ENCODE measurements around the gene SFXN3. TPM values are rescaled to one million over a fixed set of nuclear protein-coding genes. Genes with fewer than 3 reads are reported as not detected.

The SFXN3 gene
- total and polyA plus RNA-seq, 2 experiments from 2014 or later: 0.68 to 3.8 TPM

GRCh38 chr10:101006593-101007098, 24.4 kb upstream of the SFXN3 start:
- H3K79me2 ChIP-seq (replicated peaks; ENCODE audit: insufficient read depth): peaks cover 3% of the 10 kb centered on the region
- no peak overlapping the region for H3K4me3 Mint-ChIP-seq
- H3K4me2 ChIP-seq: no peak overlapping the region
- H2AFZ ChIP-seq: no peak overlapping the region
- H3K4me1 ChIP-seq (ENCODE audit: insufficient read depth): peaks cover 2% of the 10 kb centered on the region; the same call in 1 of the 2 replicates
- H3K27ac ChIP-seq (ENCODE audit: low read depth): no peak overlapping the region
- no peak for ATAC-seq
- peaks cover 34% of the 10 kb centered on the region for H3K36me3 Mint-ChIP-seq (ENCODE audit: low read depth)
- no peaks in the 10 kb centered on the region for H3K27me3 ChIP-seq (ENCODE audit: insufficient read depth)
- peaks cover 13% of the 10 kb centered on the region; the same call in 2 of the 3 replicates for H3K4me1 Mint-ChIP-seq
- peaks cover 8% of the 10 kb centered on the region for H3K27me3 Mint-ChIP-seq (ENCODE audit: insufficient read depth, low read depth, poor library complexity)
- no peaks in the 10 kb centered on the region for H3K9me2 ChIP-seq (ENCODE audit: insufficient read depth)
- 0 out of 2 replicates have a peak, but pooled peaks cover 7% of the 10 kb centered on the region for H4K20me1 ChIP-seq (replicated peaks; ENCODE audit: insufficient read depth)
- no peak overlapping the region for H3K27ac Mint-ChIP-seq
- H3F3A ChIP-seq (replicated peaks; ENCODE audit: low read depth): 0 out of 2 replicates have a peak, but pooled peaks cover 7% of the 10 kb centered on the region
- H3K4me3 ChIP-seq: no peak overlapping the region
- no peaks in the 10 kb centered on the region for H3K9me3 Mint-ChIP-seq
- no peak for DNase-seq (ENCODE audit: low spot score)
- no peaks in the 10 kb centered on the region; the same call in 1 of the 2 replicates for H3K36me3 ChIP-seq (ENCODE audit: insufficient read depth)
- TF ChIP-seq NANOG (IDR thresholded peaks at IDR 0.05; ENCODE audit: borderline replicate concordance) (no peak), CREB1 (CRISPR knock-in tag; IDR thresholded peaks at IDR 0.05; ENCODE audit: low read depth) (no peak), STAT1 (IDR thresholded peaks at IDR 0.05; ENCODE audit: unreplicated experiment) (no peak), JUNB (IDR thresholded peaks at IDR 0.05; ENCODE audit: unreplicated experiment) (no peak), POLR2AphosphoS5 (IDR thresholded peaks at IDR 0.05; ENCODE audit: low read depth) (no peak)

- H3K27me3 Mint-ChIP-seq (ENCODE audit: insufficient read depth, low read depth, poor library complexity): peaks cover 8% of the 10 kb centered on the region
- Histone ChIP-seq H3K9me2 (ENCODE audit: insufficient read depth) (no peaks in the 10 kb centered on the region), H3K4me2 (no peak overlapping the region), H2AFZ (no peak overlapping the region), H3K4me3 (no peak overlapping the region), H3K79me2 (replicated peaks; ENCODE audit: insufficient read depth) (no peaks in the 10 kb centered on the region), H3K27me3 (ENCODE audit: insufficient read depth) (no peaks in the 10 kb centered on the region), H3K4me1 (ENCODE audit: insufficient read depth) (peaks cover 6% of the 10 kb centered on the region; the same call in 1 of the 2 replicates), H4K20me1 (replicated peaks; ENCODE audit: insufficient read depth) (0 out of 2 replicates have a peak, but pooled peaks cover 7% of the 10 kb centered on the region), H3F3A (replicated peaks; ENCODE audit: low read depth) (0 out of 2 replicates have a peak, but pooled peaks cover 4% of the 10 kb centered on the region), H3K36me3 (ENCODE audit: insufficient read depth) (no peaks in the 10 kb centered on the region; the same call in 1 of the 2 replicates), H3K27ac (ENCODE audit: low read depth) (no peak overlapping the region)
- H3K4me1 Mint-ChIP-seq: peaks cover 13% of the 10 kb centered on the region; the same call in 2 of the 3 replicates
- no peak overlapping the region for H3K27ac Mint-ChIP-seq
- no peak for DNase-seq (ENCODE audit: low spot score)
- ATAC-seq: no peak
- no peaks in the 10 kb centered on the region for H3K9me3 Mint-ChIP-seq
- H3K4me3 Mint-ChIP-seq: no peak overlapping the region
- peaks cover 34% of the 10 kb centered on the region for H3K36me3 Mint-ChIP-seq (ENCODE audit: low read depth)
- TF ChIP-seq STAT1 (IDR thresholded peaks at IDR 0.05; ENCODE audit: unreplicated experiment) (no peak), EZH2 (IDR thresholded peaks at IDR 0.05; ENCODE audit: low read depth, unreplicated experiment) (no peak), NANOG (IDR thresholded peaks at IDR 0.05; ENCODE audit: borderline replicate concordance) (no peak), ZNF462 (CRISPR knock-in tag; IDR thresholded peaks at IDR 0.05) (no peak), POLR2AphosphoS5 (IDR thresholded peaks at IDR 0.05; ENCODE audit: low read depth) (no peak), CREB1 (CRISPR knock-in tag; IDR thresholded peaks at IDR 0.05; ENCODE audit: low read depth) (no peak)
- TF ChIP-seq, protein P1, sequence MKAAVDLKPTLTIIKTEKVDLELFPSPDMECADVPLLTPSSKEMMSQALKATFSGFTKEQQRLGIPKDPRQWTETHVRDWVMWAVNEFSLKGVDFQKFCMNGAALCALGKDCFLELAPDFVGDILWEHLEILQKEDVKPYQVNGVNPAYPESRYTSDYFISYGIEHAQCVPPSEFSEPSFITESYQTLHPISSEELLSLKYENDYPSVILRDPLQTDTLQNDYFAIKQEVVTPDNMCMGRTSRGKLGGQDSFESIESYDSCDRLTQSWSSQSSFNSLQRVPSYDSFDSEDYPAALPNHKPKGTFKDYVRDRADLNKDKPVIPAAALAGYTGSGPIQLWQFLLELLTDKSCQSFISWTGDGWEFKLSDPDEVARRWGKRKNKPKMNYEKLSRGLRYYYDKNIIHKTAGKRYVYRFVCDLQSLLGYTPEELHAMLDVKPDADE (IDR thresholded peaks at IDR 0.05): no peak
- TF ChIP-seq, protein P2, sequence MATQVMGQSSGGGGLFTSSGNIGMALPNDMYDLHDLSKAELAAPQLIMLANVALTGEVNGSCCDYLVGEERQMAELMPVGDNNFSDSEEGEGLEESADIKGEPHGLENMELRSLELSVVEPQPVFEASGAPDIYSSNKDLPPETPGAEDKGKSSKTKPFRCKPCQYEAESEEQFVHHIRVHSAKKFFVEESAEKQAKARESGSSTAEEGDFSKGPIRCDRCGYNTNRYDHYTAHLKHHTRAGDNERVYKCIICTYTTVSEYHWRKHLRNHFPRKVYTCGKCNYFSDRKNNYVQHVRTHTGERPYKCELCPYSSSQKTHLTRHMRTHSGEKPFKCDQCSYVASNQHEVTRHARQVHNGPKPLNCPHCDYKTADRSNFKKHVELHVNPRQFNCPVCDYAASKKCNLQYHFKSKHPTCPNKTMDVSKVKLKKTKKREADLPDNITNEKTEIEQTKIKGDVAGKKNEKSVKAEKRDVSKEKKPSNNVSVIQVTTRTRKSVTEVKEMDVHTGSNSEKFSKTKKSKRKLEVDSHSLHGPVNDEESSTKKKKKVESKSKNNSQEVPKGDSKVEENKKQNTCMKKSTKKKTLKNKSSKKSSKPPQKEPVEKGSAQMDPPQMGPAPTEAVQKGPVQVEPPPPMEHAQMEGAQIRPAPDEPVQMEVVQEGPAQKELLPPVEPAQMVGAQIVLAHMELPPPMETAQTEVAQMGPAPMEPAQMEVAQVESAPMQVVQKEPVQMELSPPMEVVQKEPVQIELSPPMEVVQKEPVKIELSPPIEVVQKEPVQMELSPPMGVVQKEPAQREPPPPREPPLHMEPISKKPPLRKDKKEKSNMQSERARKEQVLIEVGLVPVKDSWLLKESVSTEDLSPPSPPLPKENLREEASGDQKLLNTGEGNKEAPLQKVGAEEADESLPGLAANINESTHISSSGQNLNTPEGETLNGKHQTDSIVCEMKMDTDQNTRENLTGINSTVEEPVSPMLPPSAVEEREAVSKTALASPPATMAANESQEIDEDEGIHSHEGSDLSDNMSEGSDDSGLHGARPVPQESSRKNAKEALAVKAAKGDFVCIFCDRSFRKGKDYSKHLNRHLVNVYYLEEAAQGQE (IDR thresholded peaks at IDR 0.05; ENCODE audit: unreplicated experiment): no peak
Observed at GRCh38 chr10:101007099-101007711, 23.8 kb upstream of the SFXN3 start.
